ENCODE results near the gene DIPK1A.
"Not testable (repeated sequence)": the region's sequence is repeated elsewhere in the genome, so short reads cannot be mapped to it uniquely, and the experiment has no call there.

DNA sequence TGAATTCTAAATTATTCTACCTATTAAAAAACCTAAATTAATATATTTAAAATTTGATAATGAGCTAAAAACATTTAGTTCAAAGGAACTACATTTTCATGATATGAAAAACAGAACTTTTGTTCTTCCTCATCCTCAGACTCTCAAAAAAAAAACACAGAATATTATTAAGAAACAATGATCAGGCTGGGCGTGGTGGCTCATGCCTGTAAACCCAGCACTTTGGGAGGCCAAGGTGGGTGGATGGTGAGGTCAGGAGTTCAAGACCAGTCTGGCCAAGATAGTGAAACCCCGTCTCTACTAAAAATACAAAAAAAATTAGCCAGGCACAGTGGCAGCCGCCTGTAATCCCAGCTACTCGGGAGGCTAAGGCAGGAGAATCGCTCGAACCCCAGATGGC is 10.7 kb upstream of the DIPK1A start:
- TF ChIP-seq POLR2A (IDR thresholded peaks at IDR 0.05) = not testable (repeated sequence)
- TF ChIP-seq, protein P1, sequence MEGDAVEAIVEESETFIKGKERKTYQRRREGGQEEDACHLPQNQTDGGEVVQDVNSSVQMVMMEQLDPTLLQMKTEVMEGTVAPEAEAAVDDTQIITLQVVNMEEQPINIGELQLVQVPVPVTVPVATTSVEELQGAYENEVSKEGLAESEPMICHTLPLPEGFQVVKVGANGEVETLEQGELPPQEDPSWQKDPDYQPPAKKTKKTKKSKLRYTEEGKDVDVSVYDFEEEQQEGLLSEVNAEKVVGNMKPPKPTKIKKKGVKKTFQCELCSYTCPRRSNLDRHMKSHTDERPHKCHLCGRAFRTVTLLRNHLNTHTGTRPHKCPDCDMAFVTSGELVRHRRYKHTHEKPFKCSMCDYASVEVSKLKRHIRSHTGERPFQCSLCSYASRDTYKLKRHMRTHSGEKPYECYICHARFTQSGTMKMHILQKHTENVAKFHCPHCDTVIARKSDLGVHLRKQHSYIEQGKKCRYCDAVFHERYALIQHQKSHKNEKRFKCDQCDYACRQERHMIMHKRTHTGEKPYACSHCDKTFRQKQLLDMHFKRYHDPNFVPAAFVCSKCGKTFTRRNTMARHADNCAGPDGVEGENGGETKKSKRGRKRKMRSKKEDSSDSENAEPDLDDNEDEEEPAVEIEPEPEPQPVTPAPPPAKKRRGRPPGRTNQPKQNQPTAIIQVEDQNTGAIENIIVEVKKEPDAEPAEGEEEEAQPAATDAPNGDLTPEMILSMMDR (IDR thresholded peaks at IDR 0.05) = not testable (repeated sequence)
